WTC11 (cell line): ENCODE results near the gene PCGF3. TPM values are rescaled to one million over a fixed set of nuclear protein-coding genes. Genes with fewer than 3 reads are reported as not detected.

Source experiments
- ATAC-seq: fragments of 200-7000 bp; cut with Tn5 transposase; 2 replicates; pipeline ENCODE4 v1.10.0; 2021; ENCODE audit warnings: mild to moderate bottlenecking, moderate library complexity
- CTCF ChIA-PET: fragments of 300-600 bp; sonication (Branson Sonifier 250); formaldehyde crosslinking; loops from one replicate; lab custom pipeline; 2021; ENCODE audit warnings: antibody characterized with exemption; lab: Charles Lee
- POLR2A ChIA-PET: fragments of 350-600 bp; sonication (Branson Sonifier 250); formaldehyde crosslinking; loops from one replicate; lab custom pipeline; 2021; ENCODE audit warnings: antibody characterized with exemption; lab: Charles Lee
- DNase-seq: peaks from one replicate; pipeline ENCODE4 v3.0.0; 2021; ENCODE audit warnings: low spot score
- H3K27ac Mint-ChIP-seq: 2 replicates; pipeline ENCODE4 v1.8.0; 2021; ENCODE audit warnings: mixed read lengths
- H3K27me3 Mint-ChIP-seq: 2 replicates; pipeline ENCODE4 v1.8.0; 2021; ENCODE audit warnings: low read depth, mild to moderate bottlenecking, moderate library complexity, mixed read lengths
- H3K36me3 Mint-ChIP-seq: 2 replicates; pipeline ENCODE4 v1.8.0; 2021; ENCODE audit warnings: mixed read lengths
- H3K4me1 Mint-ChIP-seq: 2 replicates; pipeline ENCODE4 v1.8.0; 2022; ENCODE audit warnings: mixed read lengths
- H3K4me3 Mint-ChIP-seq: 2 replicates; pipeline ENCODE4 v1.8.0; 2021; ENCODE audit warnings: mild to moderate bottlenecking, moderate library complexity, mixed read lengths
- H3K9me3 Mint-ChIP-seq: 2 replicates; pipeline ENCODE4 v1.8.0; 2021; ENCODE audit warnings: mixed read lengths
- ARID4B ChIP-seq: sonication (generic); formaldehyde crosslinking; IDR thresholded peaks from 2 replicates; pipeline ENCODE4 v1.8.0; 2023; ENCODE audit warnings: missing genetic modification reagents, mild to moderate bottlenecking, borderline replicate concordance
- ATF1 ChIP-seq: sonication (generic); formaldehyde crosslinking; IDR thresholded peaks from 2 replicates; pipeline ENCODE4 v1.8.1; 2023; ENCODE audit warnings: mild to moderate bottlenecking, moderate library complexity, missing genetic modification reagents
- ATF6 ChIP-seq: sonication (generic); formaldehyde crosslinking; IDR thresholded peaks from 2 replicates; pipeline ENCODE4 v1.8.1; 2023; ENCODE audit warnings: mild to moderate bottlenecking, missing genetic modification reagents
- CTCF ChIP-seq: fragments of 200-600 bp; IDR thresholded peaks from 2 replicates; pipeline ENCODE4 v1.8.0; 2022; ENCODE audit warnings: antibody characterized with exemption
- FOXP1 ChIP-seq: sonication (generic); formaldehyde crosslinking; IDR thresholded peaks from 2 replicates; pipeline ENCODE4 v1.8.0; 2022; ENCODE audit warnings: missing genetic modification reagents, mild to moderate bottlenecking, moderate library complexity, borderline replicate concordance
- GABPB1 ChIP-seq: sonication (generic); formaldehyde crosslinking; IDR thresholded peaks from 2 replicates; pipeline ENCODE4 v1.8.1; 2023; ENCODE audit warnings: mild to moderate bottlenecking, missing genetic modification reagents
- GRHL2 ChIP-seq: fragments of 250-450 bp; sonication (Bioruptor Pico); IDR thresholded peaks from 2 replicates; pipeline ENCODE4 v1.8.0; 2022; ENCODE audit warnings: mild to moderate bottlenecking, moderate library complexity; ENCODE audit not compliant: insufficient replicate concordance, severe bottlenecking
- HMGXB4 ChIP-seq: sonication (generic); formaldehyde crosslinking; IDR thresholded peaks from 2 replicates; pipeline ENCODE4 v1.8.1; 2023; ENCODE audit warnings: mild to moderate bottlenecking, moderate library complexity, missing genetic modification reagents
- IRF1 ChIP-seq: sonication (generic); formaldehyde crosslinking; IDR thresholded peaks from 2 replicates; pipeline ENCODE4 v1.8.0; 2023; ENCODE audit warnings: missing genetic modification reagents
- NFATC4 ChIP-seq: fragments of 250-450 bp; sonication (Bioruptor Pico); IDR thresholded peaks from 2 replicates; pipeline ENCODE4 v1.9.0; 2021; ENCODE audit warnings: mild to moderate bottlenecking
- PREB ChIP-seq: sonication (generic); formaldehyde crosslinking; IDR thresholded peaks from 2 replicates; pipeline ENCODE4 v1.8.1; 2022; ENCODE audit warnings: mild to moderate bottlenecking, missing genetic modification reagents, moderate library complexity, borderline replicate concordance
- SMAD3 ChIP-seq: sonication (generic); formaldehyde crosslinking; IDR thresholded peaks from 2 replicates; pipeline ENCODE4 v1.8.0; 2022; ENCODE audit warnings: missing genetic modification reagents, mild to moderate bottlenecking, borderline replicate concordance
- SP1 ChIP-seq: sonication (generic); formaldehyde crosslinking; conservative IDR thresholded peaks from 2 replicates; pipeline ENCODE4 v1.8.1; 2022; ENCODE audit warnings: missing genetic modification reagents
- TEAD4 ChIP-seq: sonication (generic); formaldehyde crosslinking; IDR thresholded peaks from 2 replicates; pipeline ENCODE4 v1.8.0; 2022; ENCODE audit warnings: mild to moderate bottlenecking, missing genetic modification reagents
- USF1 ChIP-seq: sonication (generic); formaldehyde crosslinking; IDR thresholded peaks from 2 replicates; pipeline ENCODE4 v1.8.0; 2022; ENCODE audit warnings: mild to moderate bottlenecking, missing genetic modification reagents
- ZNF423 ChIP-seq: fragments of 250-450 bp; sonication (Bioruptor Pico); IDR thresholded peaks from 2 replicates; pipeline ENCODE4 v2.1.2; 2022; ENCODE audit warnings: mild to moderate bottlenecking, moderate library complexity
- ZNF425 ChIP-seq: fragments of 250-450 bp; sonication (Bioruptor Pico); conservative IDR thresholded peaks from 2 replicates; pipeline ENCODE4 v1.9.0; 2021; ENCODE audit warnings: mild to moderate bottlenecking
- total RNA-seq: library from RNA; stranded (reverse); gene quantifications from 3 replicates; pipeline ENCODE4 v1.2.3, GENCODE V29; 2021

Gene PCGF3
- total RNA-seq, 1 experiment from 2014 or later: 65.7 TPM

GRCh38 chr4:683247-683897, 22.3 kb upstream of the PCGF3 start (continued):
- TF ChIP-seq ARID4B (CRISPR knock-in tag) (no peak), USF1 (CRISPR knock-in tag) (no peak), ATF6 (CRISPR knock-in tag) (no peak), GRHL2 (no peak), ZNF425 (CRISPR knock-in tag) (no peak), ATF1 (CRISPR knock-in tag) (no peak)

GRCh38 chr4:683982-684622, 21.5 kb upstream of the PCGF3 start:
- Mint-ChIP-seq H3K4me1 (peaks cover 9% of the 10 kb centered on the region; the same call in 1 of the 2 replicates), H3K27me3 (no peaks in the 10 kb centered on the region; the same call in 1 of the 2 replicates), H3K27ac (no peak overlapping the region), H3K4me3 (no peak overlapping the region), H3K9me3 (no peaks in the 10 kb centered on the region), H3K36me3 (no peaks in the 10 kb centered on the region)
- no peak for TF ChIP-seq FOXP1 (CRISPR knock-in tag)
- TF ChIP-seq SP1: peak; percentile 66
- TF ChIP-seq NFATC4 (CRISPR knock-in tag): 0 out of 2 replicates have a peak, but pooled peaks have one; percentile 36
- TF ChIP-seq GABPB1 (CRISPR knock-in tag): 0 out of 2 replicates have a peak, but pooled peaks have one; percentile 25
- TF ChIP-seq CTCF: peak; percentile 89
- no peak for TF ChIP-seq ZNF423 (CRISPR knock-in tag)
- TF ChIP-seq TEAD4: no peak
- no peak for TF ChIP-seq PREB (CRISPR knock-in tag)
- 0 out of 2 replicates have a peak, but pooled peaks have one; percentile 38 for TF ChIP-seq HMGXB4
- TF ChIP-seq SMAD3 (CRISPR knock-in tag): no peak
- TF ChIP-seq IRF1: no peak
- POLR2A ChIA-PET: no interaction called here
- DNase-seq: peak; percentile 89
- CTCF ChIA-PET: interaction anchor here (0.5 to 3.5 kb wide), 46 partner anchors 8 to 502 kb away, joined by 3 to 67 read pairs (median 5); partner anchors contain the start of genes ATP5ME, GAK, MYL5 and PCGF3
- ATAC-seq: peak; percentile 61
